Coronary artery (tissue), 2 donors: ENCODE data around the gene SETD1A.
A peak's percentile ranks its signal among the peaks of the same experiment; 100 is the strongest.

Source experiments
- DNase-seq: peaks from one replicate; pipeline ENCODE4 v3.0.0-alpha.2; 2017; ENCODE audit warnings: low spot score
- H3K27ac ChIP-seq, 2 donors: fragments of 200-600 bp; sonication (generic); one replicate each; pipeline ENCODE4 v1.5.1; 2016 to 2019
- H3K4me3 ChIP-seq: fragments of 200-600 bp; sonication (generic); 2 replicates; pipeline ENCODE4 v1.5.1; 2016; ENCODE audit warnings: mild to moderate bottlenecking, moderate library complexity
- TF ChIP-seq, protein P1 (sequence below): fragments of 200-600 bp; sonication (generic); IDR thresholded peaks from one replicate; pipeline ENCODE4 v1.5.1; 2019; ENCODE audit warnings: antibody characterized with exemption

The SETD1A gene

DNA sequence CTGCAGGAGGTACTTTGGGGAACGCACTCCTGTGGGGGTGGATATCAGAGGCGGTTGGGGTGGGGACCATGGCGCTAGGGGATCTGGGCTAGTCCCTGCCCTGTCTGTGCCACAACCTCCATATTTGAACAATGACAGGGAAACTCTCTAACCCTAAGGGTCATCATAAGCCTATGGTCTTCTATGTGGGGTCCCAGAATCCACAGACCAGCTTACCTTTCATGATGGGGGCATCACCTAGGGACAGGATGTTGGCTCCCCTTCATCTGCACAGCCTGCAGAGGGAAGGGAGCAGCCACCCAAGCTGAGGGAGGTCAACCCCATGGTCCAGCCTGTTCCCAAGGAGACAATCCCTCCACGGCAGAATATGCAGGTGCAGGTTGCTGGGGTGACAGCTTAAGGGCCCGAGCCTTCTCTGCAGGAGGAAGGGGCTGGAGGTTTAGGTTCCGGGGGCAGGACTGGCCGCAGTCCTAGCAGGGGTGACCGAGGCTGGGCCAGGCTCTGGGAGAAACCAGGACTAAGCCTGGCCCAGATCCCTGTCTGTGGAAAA, 7.0 kb upstream of the SETD1A start:
- Histone ChIP-seq H3K27ac (peak overlapping the region; percentile 90 to 94), H3K4me3 (peak overlapping the region; percentile 91)
- no peak for DNase-seq
- TF ChIP-seq, protein P1, sequence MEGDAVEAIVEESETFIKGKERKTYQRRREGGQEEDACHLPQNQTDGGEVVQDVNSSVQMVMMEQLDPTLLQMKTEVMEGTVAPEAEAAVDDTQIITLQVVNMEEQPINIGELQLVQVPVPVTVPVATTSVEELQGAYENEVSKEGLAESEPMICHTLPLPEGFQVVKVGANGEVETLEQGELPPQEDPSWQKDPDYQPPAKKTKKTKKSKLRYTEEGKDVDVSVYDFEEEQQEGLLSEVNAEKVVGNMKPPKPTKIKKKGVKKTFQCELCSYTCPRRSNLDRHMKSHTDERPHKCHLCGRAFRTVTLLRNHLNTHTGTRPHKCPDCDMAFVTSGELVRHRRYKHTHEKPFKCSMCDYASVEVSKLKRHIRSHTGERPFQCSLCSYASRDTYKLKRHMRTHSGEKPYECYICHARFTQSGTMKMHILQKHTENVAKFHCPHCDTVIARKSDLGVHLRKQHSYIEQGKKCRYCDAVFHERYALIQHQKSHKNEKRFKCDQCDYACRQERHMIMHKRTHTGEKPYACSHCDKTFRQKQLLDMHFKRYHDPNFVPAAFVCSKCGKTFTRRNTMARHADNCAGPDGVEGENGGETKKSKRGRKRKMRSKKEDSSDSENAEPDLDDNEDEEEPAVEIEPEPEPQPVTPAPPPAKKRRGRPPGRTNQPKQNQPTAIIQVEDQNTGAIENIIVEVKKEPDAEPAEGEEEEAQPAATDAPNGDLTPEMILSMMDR, result no peak

DNA sequence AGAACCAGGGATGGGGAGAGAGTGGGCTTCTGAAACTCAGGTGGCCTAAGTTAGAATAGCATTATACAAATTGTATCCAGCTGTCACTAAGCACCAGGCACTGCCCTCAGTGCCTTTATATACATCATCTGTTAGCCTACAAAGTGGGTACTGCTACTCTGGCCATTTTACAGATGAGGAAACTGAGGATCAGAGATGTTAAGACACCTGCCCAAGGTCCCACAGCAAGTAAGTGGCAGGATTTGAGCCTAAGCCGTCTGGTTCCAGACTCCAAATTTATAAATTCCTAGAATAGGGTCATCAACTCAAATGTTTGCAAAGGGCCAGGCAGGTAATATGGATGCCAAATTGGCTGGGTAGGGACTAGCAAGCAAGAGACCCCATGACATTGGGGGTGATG, 6.4 kb upstream of the SETD1A start:
- Histone ChIP-seq H3K27ac (peak overlapping the region; percentile 90 to 94), H3K4me3 (no peak overlapping the region)
- TF ChIP-seq, protein P1, result no peak
- DNase-seq, result no peak

DNA sequence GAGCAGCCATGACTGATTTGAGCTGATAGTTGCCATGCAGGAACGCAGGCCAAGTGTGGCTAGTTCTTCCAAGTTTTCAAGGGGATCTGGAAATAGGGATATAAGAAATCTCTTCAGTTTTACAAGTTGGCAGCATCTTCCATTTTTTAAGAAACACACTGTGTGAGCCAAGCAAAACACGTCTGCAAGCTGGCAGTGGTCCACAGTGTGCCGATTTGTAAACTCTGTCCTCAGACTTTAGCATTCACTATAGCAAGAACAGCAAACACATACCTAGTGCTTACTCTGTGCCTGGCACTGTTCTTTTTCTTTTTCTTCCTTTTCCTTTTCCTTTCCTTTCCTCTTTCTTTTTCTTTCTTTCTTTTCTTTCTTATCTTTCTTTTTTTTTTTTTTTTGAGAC, 5.8 kb upstream of the SETD1A start:
- Histone ChIP-seq H3K4me3 (no peak overlapping the region), H3K27ac (peak overlapping the region; percentile 90 to 94)
- TF ChIP-seq, protein P1, result no peak
- DNase-seq, result peak; percentile 89

DNA sequence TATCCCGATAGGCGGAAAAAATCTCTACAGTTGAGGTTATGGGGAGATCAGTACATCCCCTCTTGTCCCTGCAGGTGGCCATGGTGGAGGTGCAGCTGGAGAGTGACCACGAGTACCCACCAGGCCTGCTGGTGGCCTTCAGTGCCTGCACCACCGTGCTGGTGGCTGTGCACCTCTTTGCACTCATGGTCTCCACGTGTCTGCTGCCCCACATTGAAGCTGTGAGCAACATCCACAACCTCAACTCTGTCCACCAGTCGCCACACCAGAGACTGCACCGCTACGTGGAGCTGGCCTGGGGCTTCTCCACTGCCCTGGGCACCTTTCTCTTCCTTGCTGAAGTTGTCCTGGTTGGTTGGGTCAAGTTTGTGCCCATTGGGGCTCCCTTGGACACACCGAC, 4.4 kb upstream of the SETD1A start:
- peak overlapping the region in 1 of 2 donors; percentile 46 for H3K27ac ChIP-seq

DNA sequence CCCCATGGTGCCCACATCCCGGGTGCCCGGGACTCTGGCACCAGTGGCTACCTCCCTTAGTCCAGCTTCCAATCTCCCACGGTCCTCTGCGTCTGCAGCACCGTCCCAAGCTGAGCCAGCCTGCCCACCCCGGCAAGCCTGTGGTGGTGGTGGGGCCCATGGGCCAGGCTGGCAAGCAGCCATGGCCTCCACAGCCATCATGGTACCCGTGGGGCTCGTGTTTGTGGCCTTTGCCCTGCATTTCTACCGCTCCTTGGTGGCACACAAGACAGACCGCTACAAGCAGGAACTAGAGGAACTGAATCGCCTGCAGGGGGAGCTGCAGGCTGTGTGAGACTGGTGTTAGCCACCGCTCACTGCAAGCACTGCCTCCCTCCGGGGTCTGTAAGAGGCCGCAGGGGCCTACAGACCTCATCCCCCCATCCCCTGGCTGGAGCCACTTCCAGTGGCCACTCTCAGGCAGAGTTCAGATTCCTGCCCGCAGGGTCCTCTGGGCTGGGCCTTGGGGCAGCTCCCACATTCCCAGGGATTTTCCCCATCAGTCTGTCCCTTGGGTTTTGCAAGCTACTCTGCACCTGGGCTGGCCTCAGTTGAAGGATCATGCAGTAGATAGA, 3.9 kb upstream of the SETD1A start:
- Histone ChIP-seq H3K27ac (peak overlapping the region in 1 of 2 donors; percentile 46), H3K4me3 (no peak overlapping the region)
- TF ChIP-seq, protein P1, result peak; percentile 56
- DNase-seq, result no peak

More for the DNA sequence above, 4.4 kb upstream of the SETD1A start:
- H3K4me3 ChIP-seq, result no peak overlapping the region
- TF ChIP-seq, protein P1, result no peak
- DNase-seq, result no peak

DNA sequence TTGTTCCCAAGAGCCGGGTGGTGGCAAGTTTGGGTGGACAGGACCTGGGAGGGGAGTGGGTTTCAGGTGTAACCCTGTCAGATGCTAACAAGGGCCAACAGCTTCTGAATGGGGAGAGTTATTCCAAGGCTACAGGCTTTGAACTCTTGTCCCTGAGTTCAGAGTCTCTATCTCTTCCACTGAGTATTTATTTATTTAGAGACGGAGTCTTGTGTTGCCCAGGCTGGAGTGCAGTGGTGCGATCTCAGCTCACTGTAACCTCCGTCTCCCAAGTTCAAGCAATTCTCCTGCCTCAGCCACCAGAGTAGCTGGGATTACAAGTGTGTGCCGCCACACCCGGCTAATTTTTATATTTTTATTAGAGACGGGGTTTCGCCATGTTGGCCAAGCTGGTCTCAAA, 2.6 kb upstream of the SETD1A start:
- Histone ChIP-seq H3K4me3 (no peak overlapping the region), H3K27ac (no peak overlapping the region)
- TF ChIP-seq, protein P1, result no peak
- DNase-seq, result no peak
